Esophagus muscularis mucosa (tissue), 4 donors: Measurements from ENCODE around the gene TP73.

Experiments
- EP300 ChIP-seq: sonication (generic); formaldehyde crosslinking; IDR thresholded peaks from one replicate; pipeline ENCODE4 v1.6.1; 2017; ENCODE audit warnings: antibody characterized with exemption
- POLR2A ChIP-seq: fragments of 450-650 bp; IDR thresholded peaks from one replicate; pipeline ENCODE4 v1.6.1; 2017; ENCODE audit warnings: antibody characterized with exemption, moderate library complexity, mild to moderate bottlenecking, low read depth
- TF ChIP-seq, protein P1 (sequence below), 3 experiments: fragments of 200-600 bp in 2 of 3; fragments of 450-650 bp in 1 of 3; sonication (generic) in 2 of 3; IDR thresholded peaks; one replicate each; pipeline ENCODE4 v1.5.1; 2017 to 2019; ENCODE audit warnings: antibody characterized with exemption in 3 of 3, mild to moderate bottlenecking in 2 of 3, moderate library complexity in 1 of 3

DNA sequence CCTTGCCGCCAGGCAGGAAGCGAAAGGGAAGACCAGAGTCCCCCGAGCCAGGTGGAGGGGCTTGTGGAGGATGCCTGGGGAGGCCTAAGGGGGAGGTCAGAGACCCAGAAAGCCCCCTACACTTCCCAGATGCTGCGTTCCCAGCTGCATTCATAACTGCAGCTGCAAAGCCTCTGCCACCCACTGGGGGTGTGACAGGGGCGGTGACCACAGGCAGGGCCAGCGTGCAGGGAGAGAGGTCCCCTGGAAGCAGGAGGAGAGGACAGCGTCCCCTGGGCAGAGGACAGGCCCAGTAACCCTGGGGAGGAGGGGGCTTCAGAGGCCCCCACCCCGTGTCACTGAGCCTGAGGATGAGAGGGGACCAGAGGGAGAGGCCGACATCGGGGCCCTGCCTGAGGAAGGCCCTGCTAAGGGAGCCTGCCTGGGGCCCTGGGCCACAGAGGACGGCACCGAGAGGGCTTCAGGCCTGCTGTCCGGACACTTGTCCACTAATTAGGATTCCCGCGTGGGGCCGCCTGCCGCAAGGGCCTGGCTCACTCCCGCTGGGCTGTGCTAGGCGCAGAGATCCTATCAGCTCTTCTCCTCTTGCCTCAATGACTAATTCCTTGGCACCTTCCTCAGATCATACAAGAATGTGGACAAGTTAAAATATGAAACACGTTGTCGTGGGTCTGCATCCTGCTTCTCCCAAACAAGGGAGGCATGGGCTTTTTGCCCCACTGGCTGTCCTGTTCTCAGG lies 50.8 kb downstream of the TP73 start:
- TF ChIP-seq POLR2A (no peak), EP300 (no peak)
- TF ChIP-seq, protein P1, sequence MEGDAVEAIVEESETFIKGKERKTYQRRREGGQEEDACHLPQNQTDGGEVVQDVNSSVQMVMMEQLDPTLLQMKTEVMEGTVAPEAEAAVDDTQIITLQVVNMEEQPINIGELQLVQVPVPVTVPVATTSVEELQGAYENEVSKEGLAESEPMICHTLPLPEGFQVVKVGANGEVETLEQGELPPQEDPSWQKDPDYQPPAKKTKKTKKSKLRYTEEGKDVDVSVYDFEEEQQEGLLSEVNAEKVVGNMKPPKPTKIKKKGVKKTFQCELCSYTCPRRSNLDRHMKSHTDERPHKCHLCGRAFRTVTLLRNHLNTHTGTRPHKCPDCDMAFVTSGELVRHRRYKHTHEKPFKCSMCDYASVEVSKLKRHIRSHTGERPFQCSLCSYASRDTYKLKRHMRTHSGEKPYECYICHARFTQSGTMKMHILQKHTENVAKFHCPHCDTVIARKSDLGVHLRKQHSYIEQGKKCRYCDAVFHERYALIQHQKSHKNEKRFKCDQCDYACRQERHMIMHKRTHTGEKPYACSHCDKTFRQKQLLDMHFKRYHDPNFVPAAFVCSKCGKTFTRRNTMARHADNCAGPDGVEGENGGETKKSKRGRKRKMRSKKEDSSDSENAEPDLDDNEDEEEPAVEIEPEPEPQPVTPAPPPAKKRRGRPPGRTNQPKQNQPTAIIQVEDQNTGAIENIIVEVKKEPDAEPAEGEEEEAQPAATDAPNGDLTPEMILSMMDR (IDR thresholded peaks at IDR 0.05): no peak
